Measurements from ENCODE around the gene GFOD1. TPM values are rescaled to one million over a fixed set of nuclear protein-coding genes. Genes with fewer than 3 reads are reported as not detected.

GFOD1 gene
- total RNA-seq, 4 donors from 2014 or later: 4.7 to 26.6 (median 10.1) TPM

DNA sequence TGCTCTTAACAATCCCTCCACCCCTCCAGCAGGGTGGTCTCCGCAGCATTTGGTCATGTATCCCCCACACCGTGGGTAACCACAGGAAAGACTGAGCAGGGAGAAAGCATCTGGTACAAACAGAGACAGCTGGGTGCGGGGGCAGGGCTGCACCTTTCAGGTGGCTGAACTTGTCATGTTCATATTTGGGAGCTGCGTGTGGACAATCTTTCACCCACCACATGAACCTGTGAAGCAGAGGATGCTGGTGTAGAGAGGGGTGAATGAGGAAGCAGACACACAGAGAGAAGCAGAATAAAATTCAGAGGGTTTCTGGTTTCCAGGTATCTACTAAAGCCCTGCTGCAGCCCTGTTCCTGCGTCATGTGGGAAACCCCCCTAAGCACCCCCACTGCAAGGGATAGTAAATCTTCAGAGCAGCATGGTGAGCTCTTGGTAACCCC is 8.9 kb downstream of the GFOD1 start:
- no peaks in the 10 kb centered on the region for H3K9me3 ChIP-seq
- no peak overlapping the region for H3K4me3 ChIP-seq
- no peak overlapping the region for H3K27ac ChIP-seq
- TF ChIP-seq CTCF (IDR thresholded peaks at IDR 0.05) (no peak), POLR2A (IDR thresholded peaks at IDR 0.05) (no peak)
- H3K27me3 ChIP-seq: no peaks in the 10 kb centered on the region
- H3K4me1 ChIP-seq: no peaks in the 10 kb centered on the region
- no peaks in the 10 kb centered on the region for H3K36me3 ChIP-seq
- DNase-seq: no peak
- intact Hi-C loops (cut with DNase I; ENCODE audit: low total_unique reads): no loop called here

- intact Hi-C loops (cut with DNase I; ENCODE audit: low total_unique reads): no loop called here
- H3K9me3 ChIP-seq: no peaks in the 10 kb centered on the region
Measured at GRCh38 chr6:13474787-13475186, 12.6 kb downstream of the GFOD1 start.

DNA sequence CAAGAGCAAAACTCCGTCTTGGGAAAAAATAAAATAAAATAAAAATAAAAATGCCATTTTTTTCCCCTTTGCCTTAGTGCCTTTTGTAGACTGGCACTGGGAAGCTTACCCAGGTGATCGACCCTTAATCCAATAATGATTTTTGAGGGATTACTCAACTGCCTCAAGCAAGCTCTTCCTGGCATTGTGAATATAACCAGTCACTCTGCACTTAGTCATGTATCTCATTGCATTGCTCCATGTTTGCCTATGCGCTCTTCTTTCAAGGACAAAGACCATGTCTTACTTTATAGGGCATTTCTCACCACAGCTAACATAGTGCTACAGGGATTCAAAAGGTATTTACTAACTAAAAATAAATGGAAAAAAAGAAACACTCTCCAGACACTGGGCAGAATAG is 13.0 kb downstream of the GFOD1 start:
- TF ChIP-seq POLR2A (IDR thresholded peaks at IDR 0.05): no peak
- no peak for TF ChIP-seq CTCF (IDR thresholded peaks at IDR 0.05)
- H3K36me3 ChIP-seq: no peaks in the 10 kb centered on the region
- H3K27ac ChIP-seq: no peak overlapping the region
- intact Hi-C loops (cut with DNase I; ENCODE audit: low total_unique reads): no loop called here
- H3K4me1 ChIP-seq: no peaks in the 10 kb centered on the region
- no peaks in the 10 kb centered on the region for H3K27me3 ChIP-seq
- H3K4me3 ChIP-seq: no peak overlapping the region
- DNase-seq: no peak
- no peaks in the 10 kb centered on the region for H3K9me3 ChIP-seq

More at GRCh38 chr6:13474787-13475186, 12.6 kb downstream of the GFOD1 start:
- no peak overlapping the region for H3K4me3 ChIP-seq
- no peaks in the 10 kb centered on the region for H3K36me3 ChIP-seq
- TF ChIP-seq POLR2A (IDR thresholded peaks at IDR 0.05) (no peak), CTCF (IDR thresholded peaks at IDR 0.05) (no peak)
- DNase-seq: no peak
- H3K4me1 ChIP-seq: no peaks in the 10 kb centered on the region
- no peak overlapping the region for H3K27ac ChIP-seq
- no peaks in the 10 kb centered on the region for H3K27me3 ChIP-seq

- no peaks in the 10 kb centered on the region for H3K4me1 ChIP-seq
- H3K4me3 ChIP-seq: no peak overlapping the region
- intact Hi-C loops (cut with DNase I; ENCODE audit: low total_unique reads): no loop called here
- H3K36me3 ChIP-seq: no peaks in the 10 kb centered on the region
- no peaks in the 10 kb centered on the region for H3K9me3 ChIP-seq
- H3K27ac ChIP-seq: no peak overlapping the region
- no peaks in the 10 kb centered on the region for H3K27me3 ChIP-seq
- no peak for DNase-seq
- TF ChIP-seq CTCF (IDR thresholded peaks at IDR 0.05) (no peak), POLR2A (IDR thresholded peaks at IDR 0.05) (no peak)
Measured at GRCh38 chr6:13473768-13474165, 13.6 kb downstream of the GFOD1 start.

- no peaks in the 10 kb centered on the region for H3K27me3 ChIP-seq
- intact Hi-C loops (cut with DNase I; ENCODE audit: low total_unique reads): no loop called here
- no peaks in the 10 kb centered on the region for H3K9me3 ChIP-seq
- no peak overlapping the region for H3K27ac ChIP-seq
- TF ChIP-seq CTCF (IDR thresholded peaks at IDR 0.05): no peak
- no peaks in the 10 kb centered on the region for H3K4me1 ChIP-seq
- DNase-seq: no peak
- no peaks in the 10 kb centered on the region for H3K36me3 ChIP-seq
- no peak overlapping the region for H3K4me3 ChIP-seq
Measured at GRCh38 chr6:13472976-13473767, 14.2 kb downstream of the GFOD1 start.
